Endothelial cell of hepatic sinusoid (primary cell): ENCODE data around the gene DHRS7B.

Source experiments
- in situ Hi-C: cut with HindIII; loops from 2 replicates; pipeline ENCODE4 v1.10.0; 2017; ENCODE audit warnings: low sequenced_read_pairs

The DHRS7B gene

GRCh38 chr17:21149621-21150020 lies 22.9 kb downstream of the DHRS7B start:
- in situ Hi-C loops = no loop called here

DNA sequence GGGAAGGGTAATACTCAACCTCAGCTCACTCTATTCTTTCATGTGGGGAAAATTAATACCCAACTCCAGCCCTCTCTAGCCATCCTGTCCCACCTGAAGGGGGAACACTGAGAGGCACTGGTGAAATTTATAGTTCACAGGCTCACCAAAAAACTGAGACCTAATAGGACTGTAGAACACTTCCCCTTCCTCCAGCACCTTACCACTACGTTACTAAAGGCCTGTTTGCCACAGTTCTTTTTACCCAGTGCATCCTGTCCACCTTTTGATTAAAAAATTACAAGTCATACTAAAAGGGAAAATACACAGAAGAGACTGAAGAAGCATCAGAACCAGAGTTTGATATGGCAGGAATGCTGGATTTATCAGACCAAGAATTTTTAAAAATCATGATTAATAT lies 26.0 kb downstream of the DHRS7B start:
- in situ Hi-C loops = no loop called here

GRCh38 chr17:21157586-21158370 lies 31.0 kb downstream of the DHRS7B start:
- in situ Hi-C loops = no loop called here

- in situ Hi-C loops = no loop called here
These were observed 33.6 kb downstream of the DHRS7B start for GRCh38 chr17:21160401-21160800.

GRCh38 chr17:21161498-21162393 lies 35.0 kb downstream of the DHRS7B start:
- in situ Hi-C loops = no loop called here

GRCh38 chr17:21162394-21162775 lies 35.6 kb downstream of the DHRS7B start:
- in situ Hi-C loops = no loop called here

DNA sequence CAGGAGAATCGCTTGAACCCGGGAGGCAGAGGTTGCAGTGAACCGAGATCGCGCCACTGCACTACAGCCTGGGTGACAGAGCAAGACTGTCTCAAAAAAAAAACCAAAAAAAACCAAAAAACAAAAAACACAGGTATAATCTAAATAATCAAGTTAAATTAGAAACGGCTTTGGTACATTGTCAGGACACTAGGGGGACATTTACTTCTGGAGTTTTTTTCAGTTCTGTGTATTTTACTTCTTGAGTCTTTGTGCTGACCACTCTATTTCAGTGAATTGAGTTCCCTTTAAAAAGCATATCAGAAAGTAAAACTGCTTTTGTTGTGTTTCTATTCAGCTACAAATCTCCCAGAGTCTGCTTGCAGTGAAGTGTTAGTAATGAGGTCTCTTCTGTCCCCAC lies 36.3 kb downstream of the DHRS7B start:
- in situ Hi-C loops = no loop called here

DNA sequence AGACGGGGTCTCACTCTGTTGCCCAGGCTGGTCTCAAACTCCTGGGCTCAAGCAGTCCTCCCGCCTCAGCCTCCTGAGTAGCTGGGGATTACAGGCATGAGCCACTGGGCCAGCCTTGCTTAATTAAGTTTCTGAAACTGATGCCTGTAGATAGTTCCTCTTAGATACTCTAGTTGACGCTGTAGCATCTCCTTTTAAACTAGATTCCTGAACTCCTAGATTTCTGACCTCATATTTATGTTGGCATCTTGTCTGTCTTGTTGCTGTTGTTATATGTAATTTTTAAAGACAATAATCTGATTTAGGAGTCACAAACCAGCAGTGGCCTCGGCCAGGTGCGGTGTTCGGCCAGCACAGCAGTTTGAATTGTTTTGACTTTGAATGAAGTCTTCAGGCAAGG lies 37.5 kb downstream of the DHRS7B start:
- in situ Hi-C loops = no loop called here

DNA sequence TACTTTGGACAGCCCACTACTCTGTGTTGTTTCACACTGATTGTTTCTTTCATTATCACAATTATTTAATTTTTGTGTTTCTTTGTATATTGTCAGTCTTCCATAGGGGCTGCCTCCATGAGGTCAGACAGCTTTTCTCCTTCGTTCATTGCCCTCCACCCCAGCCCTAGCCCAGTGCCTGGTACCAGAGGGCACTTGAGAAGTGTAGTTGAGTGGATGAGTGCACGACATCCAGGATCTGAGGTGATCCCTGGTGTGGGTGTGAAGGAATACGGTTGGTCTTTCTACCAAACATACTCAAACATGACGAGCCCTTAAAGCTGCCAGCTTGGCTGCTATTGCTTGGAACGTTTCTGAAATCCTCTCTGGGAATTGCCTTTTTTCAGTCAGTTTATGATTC lies 37.9 kb downstream of the DHRS7B start:
- in situ Hi-C loops = no loop called here

DNA sequence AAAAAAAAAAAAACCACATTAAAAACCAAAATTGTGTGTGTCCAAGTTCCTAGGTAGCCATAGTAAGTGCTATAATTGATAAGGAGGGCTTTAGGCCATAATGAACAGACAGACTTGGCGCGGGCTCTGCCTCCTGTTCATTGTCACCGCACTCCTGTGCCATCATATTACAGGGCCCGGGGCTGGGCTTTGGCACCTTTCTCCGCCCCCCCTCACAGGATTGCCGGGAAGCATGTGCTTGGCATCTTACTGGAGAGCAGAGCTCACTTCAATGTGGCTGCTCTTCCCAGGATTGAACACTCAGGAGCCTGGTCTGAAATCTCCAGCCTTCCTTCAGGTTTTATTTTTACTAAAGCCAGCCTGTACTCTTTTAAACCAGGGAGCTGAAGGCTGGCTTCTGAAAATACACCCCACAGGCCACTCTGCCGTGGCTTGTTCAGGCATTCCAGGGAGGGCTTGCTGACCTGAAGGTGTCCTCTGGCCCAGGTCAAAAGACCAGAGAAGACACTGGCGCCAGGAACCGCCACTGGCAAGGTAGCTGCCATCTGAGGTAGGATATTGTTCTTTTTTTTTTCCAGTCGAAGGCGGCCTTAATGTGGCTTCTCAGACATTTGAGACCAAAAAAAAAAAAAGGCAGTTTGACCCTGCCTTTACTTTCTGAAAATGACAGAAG lies 39.3 kb downstream of the DHRS7B start:
- in situ Hi-C loops = no loop called here

GRCh38 chr17:21166595-21167210 lies 39.9 kb downstream of the DHRS7B start:
- in situ Hi-C loops = no loop called here

DNA sequence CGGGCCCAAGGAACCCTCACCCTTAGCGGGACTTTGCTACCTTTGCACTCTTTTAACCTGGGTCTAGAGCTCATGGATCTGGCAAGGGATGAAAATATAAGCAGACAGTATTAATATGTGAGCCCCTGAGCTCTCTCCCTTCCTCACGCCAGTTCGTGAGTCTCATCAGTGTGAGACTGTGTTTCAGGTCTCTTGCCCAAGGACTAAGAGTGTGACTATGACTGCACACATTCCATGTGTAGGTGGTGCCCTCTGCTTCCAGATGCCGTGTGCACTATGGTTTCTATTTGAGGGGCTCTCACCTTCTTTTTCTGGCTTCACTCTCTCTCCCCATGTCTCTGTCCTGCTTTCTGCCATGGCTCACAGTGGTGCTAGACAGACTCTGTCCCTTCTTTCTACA lies 40.5 kb downstream of the DHRS7B start:
- in situ Hi-C loops = no loop called here

DNA sequence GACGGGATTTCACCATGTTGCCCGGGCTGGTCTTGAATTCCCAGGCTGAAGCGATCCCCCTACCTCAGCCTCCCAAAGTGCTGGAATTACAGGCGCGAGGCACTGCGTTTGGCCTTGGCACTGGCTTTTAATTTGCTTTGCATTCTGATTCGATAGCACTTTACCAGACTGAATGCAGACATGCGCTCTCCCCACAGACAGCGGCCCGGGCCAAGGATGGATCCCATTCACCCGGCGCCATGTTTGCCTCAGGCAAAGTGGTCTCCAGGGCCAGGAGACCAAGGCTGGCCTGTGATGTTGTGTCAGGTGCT lies 41.7 kb downstream of the DHRS7B start:
- in situ Hi-C loops = no loop called here

GRCh38 chr17:21169496-21169895 lies 42.7 kb downstream of the DHRS7B start:
- in situ Hi-C loops = no loop called here

DNA sequence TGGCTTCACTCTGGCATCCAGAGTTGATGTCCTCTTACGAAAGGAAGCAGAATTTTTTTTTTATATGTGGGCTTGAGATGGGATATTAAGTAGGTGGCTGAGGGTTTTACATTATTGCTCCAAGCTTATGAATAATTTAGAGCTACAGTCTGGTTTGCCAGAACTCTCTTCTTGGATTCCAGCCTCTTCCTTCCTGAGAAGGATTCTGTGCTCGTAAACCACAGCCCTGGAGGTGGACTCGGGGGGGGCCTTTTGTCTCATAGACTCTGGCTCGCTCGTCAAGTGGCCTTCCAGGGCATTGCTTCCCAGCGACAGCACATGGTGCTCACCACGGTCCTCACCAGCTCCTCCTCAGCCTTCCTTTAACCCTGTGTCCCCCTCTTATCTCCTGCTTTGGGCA lies 44.0 kb downstream of the DHRS7B start:
- in situ Hi-C loops = loop anchor here (5.0 kb wide), 1 partner anchor 61 kb away; no protein-coding TSS in a partner anchor

DNA sequence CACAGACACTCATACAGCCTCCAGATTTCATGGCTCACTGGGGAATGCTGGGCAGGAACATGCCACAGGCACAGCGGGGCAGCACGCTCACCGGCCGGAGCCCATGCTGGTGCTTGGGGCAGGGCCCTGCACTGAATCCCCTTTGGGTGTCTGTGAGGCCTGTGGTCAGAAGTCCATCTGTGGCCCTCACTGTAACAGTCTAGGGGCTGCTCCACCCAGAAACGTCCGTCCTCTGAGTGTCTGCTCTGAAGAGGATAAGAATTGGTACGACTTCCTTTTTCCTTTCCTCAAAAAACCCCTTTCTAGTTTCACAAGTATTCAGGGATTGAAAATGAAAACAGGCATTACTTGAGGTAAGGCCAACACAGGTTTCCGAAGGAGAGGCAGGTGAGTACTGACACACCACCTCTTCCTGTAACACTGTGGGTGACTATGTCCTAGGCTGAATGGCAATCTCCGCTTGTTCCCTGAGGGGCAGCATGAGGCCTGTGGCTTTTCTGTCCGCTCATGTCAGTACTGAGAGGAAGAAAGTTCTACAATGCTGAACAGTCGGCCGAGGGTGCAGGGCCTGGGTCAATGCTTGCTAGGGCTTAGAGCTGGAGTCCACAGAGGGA lies 44.7 kb downstream of the DHRS7B start:
- in situ Hi-C loops = loop anchor here (5.0 kb wide), 1 partner anchor 61 kb away; no protein-coding TSS in a partner anchor

- in situ Hi-C loops = loop anchor here (5.0 kb wide), 1 partner anchor 60 kb away; no protein-coding TSS in a partner anchor
These were observed 45.3 kb downstream of the DHRS7B start for GRCh38 chr17:21171970-21172510.

GRCh38 chr17:21172846-21173245 lies 46.1 kb downstream of the DHRS7B start:
- in situ Hi-C loops = loop anchor here (5.0 kb wide), 1 partner anchor 59 kb away; no protein-coding TSS in a partner anchor

GRCh38 chr17:21173543-21173942 lies 46.8 kb downstream of the DHRS7B start:
- in situ Hi-C loops = loop anchor here (5.0 kb wide), 1 partner anchor 59 kb away; no protein-coding TSS in a partner anchor

DNA sequence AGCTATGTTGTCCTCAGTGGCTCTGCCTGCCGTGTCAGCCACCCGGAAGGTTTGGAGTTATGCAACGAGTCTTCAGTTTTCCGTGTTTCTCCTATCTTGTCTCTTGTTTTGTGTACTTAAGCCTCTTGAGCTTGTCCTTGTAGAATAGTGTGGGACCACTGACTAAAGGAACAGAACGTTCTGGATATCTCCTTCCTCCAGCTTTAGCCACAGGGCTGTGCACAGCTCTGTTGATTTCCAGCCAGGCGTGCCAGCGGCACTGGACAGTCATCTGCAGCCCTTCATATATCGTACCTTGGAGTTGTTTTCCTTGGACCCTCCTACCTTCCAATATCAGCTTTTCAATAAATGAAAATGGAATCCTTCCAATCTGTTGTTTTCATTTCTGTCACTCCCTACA lies 47.4 kb downstream of the DHRS7B start:
- in situ Hi-C loops = loop anchor here (5.0 kb wide), 1 partner anchor 58 kb away; no protein-coding TSS in a partner anchor
